ENCODE results near the gene TXNDC8.

GRCh38 chr9:110290001-110290400 is 47.7 kb downstream of the TXNDC8 start:
- TF ChIP-seq CTCF (IDR thresholded peaks at IDR 0.05; ENCODE audit: low read depth, low read length, poor library complexity, severe bottlenecking), result no peak
- no peak for TF ChIP-seq EZH2phosphoT487 (IDR thresholded peaks at IDR 0.05; ENCODE audit: borderline replicate concordance, low read length)
